ENCODE data around the gene ASIC5.

- TF ChIP-seq CTCF (conservative IDR thresholded peaks at IDR 0.05; ENCODE audit: low read length) (no peak), EZH2phosphoT487 (IDR thresholded peaks at IDR 0.05; ENCODE audit: borderline replicate concordance, low read depth, low read length) (no peak)
Measured at GRCh38 chr4:155789391-155789790, 76.7 kb downstream of the ASIC5 start.

All from OCI-LY7 (cell line).